Endothelial cell of umbilical vein (primary cell): ENCODE data around the gene OR4C46. TPM values are rescaled to one million over a fixed set of nuclear protein-coding genes. Genes with fewer than 3 reads are reported as not detected.

ENCODE experiments used
- BruUV-seq: library from RNA; stranded (reverse); fragments of 400-500 nt; replicated peaks from 2 replicates; lab custom pipeline; 2021; lab: Mats Ljungman, UMichigan
- CTCF ChIA-PET: fragments of 300-600, 350-600 bp; sonication (Branson Sonifier 250); formaldehyde crosslinking; loops from one replicate; lab custom pipeline; 2021; ENCODE audit warnings: antibody characterized with exemption, inconsistent platforms; lab: Charles Lee
- POLR2A ChIA-PET: fragments of 300-600, 350-600 bp; sonication (Branson Sonifier 250); formaldehyde crosslinking; loops from one replicate; lab custom pipeline; 2021; ENCODE audit warnings: antibody characterized with exemption, inconsistent platforms; lab: Charles Lee
- DNase-seq: peaks from one replicate; pipeline ENCODE4 v3.0.0-alpha.2; 2011; ENCODE audit warnings: low read depth, low spot score
- FAIRE-seq: peaks from 2 replicates; lab custom pipeline; 2011; peaks lifted over from hg19 to GRCh38; lab: Jason Lieb, UNC
- H2AFZ ChIP-seq: 2 replicates; pipeline ENCODE4 v1.6.0; 2012; ENCODE audit warnings: low read depth, low read length, control low read depth, inconsistent platforms
- H3K27ac ChIP-seq: 2 replicates; pipeline ENCODE4 v1.5.1; 2011; ENCODE audit warnings: low read depth, mild to moderate bottlenecking, control low read depth, low read length, moderate library complexity; ENCODE audit not compliant: insufficient read depth
- H3K27me3 ChIP-seq, 2 experiments: 2 replicates each; pipeline versions ENCODE4 v1.6.0 to v1.6.1; 2011; ENCODE audit warnings: low read length in 2 of 2, mixed read lengths in 1 of 2; ENCODE audit not compliant: control insufficient read depth in 2 of 2, insufficient read depth in 2 of 2
- H3K36me3 ChIP-seq, 2 experiments: 2 replicates in 1 of 2; 3 replicates in 1 of 2; pipeline ENCODE4 v1.5.1; 2011; ENCODE audit warnings: low read length in 2 of 2, mild to moderate bottlenecking in 1 of 2, moderate library complexity in 1 of 2; ENCODE audit not compliant: control insufficient read depth in 2 of 2, insufficient read depth in 2 of 2; ENCODE audit errors: extremely low read depth in 1 of 2
- H3K4me1 ChIP-seq: 3 replicates; pipeline ENCODE4 v1.5.1; 2011; ENCODE audit warnings: mild to moderate bottlenecking, low read length; ENCODE audit not compliant: control insufficient read depth, insufficient read depth; ENCODE audit errors: extremely low read depth
- H3K4me2 ChIP-seq: 2 replicates; pipeline ENCODE4 v1.6.1; 2011; ENCODE audit warnings: low read length, control low read depth, mixed read lengths; ENCODE audit not compliant: insufficient read depth
- H3K4me3 ChIP-seq, 3 experiments: fragments of 200-600 bp in 1 of 3; sonication (generic), shearing (Covaris generic) in 1 of 3; replicated peaks in 1 of 3; 2 replicates each; pipeline ENCODE4 v1.5.1; 2011 to 2016; ENCODE audit warnings: control low read depth in 3 of 3, low read length in 3 of 3, mild to moderate bottlenecking in 2 of 3, inconsistent platforms in 1 of 3, low read depth in 1 of 3, moderate library complexity in 1 of 3; ENCODE audit not compliant: insufficient read depth in 1 of 3
- H3K79me2 ChIP-seq: 2 replicates; pipeline ENCODE4 v1.6.0; 2012; ENCODE audit warnings: low read length, inconsistent platforms; ENCODE audit not compliant: control insufficient read depth, insufficient read depth
- H3K9ac ChIP-seq: replicated peaks from 2 replicates; pipeline ENCODE3; 2011; ENCODE audit warnings: low read length, control low read depth; ENCODE audit not compliant: insufficient read depth; ENCODE audit errors: extremely low read depth
- H3K9me1 ChIP-seq: replicated peaks from 3 replicates; pipeline ENCODE4 v1.6.0; 2011; ENCODE audit warnings: mild to moderate bottlenecking, low read length; ENCODE audit not compliant: control insufficient read depth, insufficient read depth; ENCODE audit errors: extremely low read depth
- H3K9me3 ChIP-seq: replicated peaks from 2 replicates; pipeline ENCODE4 v1.5.1; 2012; ENCODE audit warnings: low read length, inconsistent platforms; ENCODE audit not compliant: control insufficient read depth, insufficient read depth
- H4K20me1 ChIP-seq: replicated peaks from 2 replicates; pipeline ENCODE3; 2011; ENCODE audit warnings: mild to moderate bottlenecking, low read length; ENCODE audit not compliant: control insufficient read depth, insufficient read depth; ENCODE audit errors: extremely low read depth
- EZH2 ChIP-seq: IDR thresholded peaks from 2 replicates; pipeline ENCODE4 v1.6.1; 2012; ENCODE audit warnings: borderline replicate concordance, low read depth, mild to moderate bottlenecking, moderate library complexity, low read length, inconsistent platforms; ENCODE audit not compliant: severe bottlenecking
- FOS ChIP-seq: IDR thresholded peaks from 2 replicates; pipeline ENCODE4 v1.6.1; 2011; ENCODE audit warnings: mild to moderate bottlenecking, low read length, moderate library complexity, borderline replicate concordance; ENCODE audit not compliant: insufficient read depth
- GATA2 ChIP-seq: IDR thresholded peaks from 2 replicates; pipeline ENCODE4 v1.7.0; 2011; ENCODE audit warnings: low read depth, mild to moderate bottlenecking, moderate library complexity, mixed read lengths, low read length; ENCODE audit not compliant: insufficient read length, insufficient read depth
- JUN ChIP-seq: IDR thresholded peaks from 2 replicates; pipeline ENCODE4 v1.6.1; 2011; ENCODE audit warnings: borderline replicate concordance, low read depth; ENCODE audit not compliant: insufficient read length, insufficient read depth
- MYC ChIP-seq: IDR thresholded peaks from one replicate; pipeline ENCODE4 v1.6.1; 2011; ENCODE audit warnings: mild to moderate bottlenecking, low read depth, low read length
- POLR2A ChIP-seq: IDR thresholded peaks from 2 replicates; pipeline ENCODE4 v1.6.1; 2012; ENCODE audit warnings: low read depth, mild to moderate bottlenecking, control low read depth, low read length
- POLR2AphosphoS5 ChIP-seq: IDR thresholded peaks from 2 replicates; pipeline ENCODE4 v1.6.1; 2012; ENCODE audit warnings: low read depth, mild to moderate bottlenecking, control low read depth, low read length, moderate library complexity; ENCODE audit not compliant: insufficient read depth
- dilution Hi-C: fragments of 300-500 bp; cut with MboI; formaldehyde crosslinking; loops from one replicate; pipeline ENCODE4 v1.15.0; 2019; ENCODE audit warnings: low sequenced_read_pairs; ENCODE audit not compliant: extremely low pct_ligation_motif_present
- intact Hi-C: fragments of 100-400 bp; cut with micrococcal nuclease; formaldehyde crosslinking; loops from one replicate; pipeline ENCODE4 v1.10.0; 2022
- polyA plus RNA-seq, 4 experiments: library from polyadenylated mRNA; depleted of rRNA in 3 of 4; stranded (reverse) in 3 of 4; unstranded in 1 of 4; fragments of >200 nt; gene quantifications; 2 replicates each; pipeline versions ENCODE4 v1.2.1 to v1.2.3, GENCODE V29; 2011 to 2012; ENCODE audit warnings: missing spikeins in 1 of 4
- total RNA-seq: library from RNA; stranded (reverse); gene quantifications from 2 replicates; pipeline ENCODE4 v1.2.3, GENCODE V29; 2021
- TF ChIP-seq, protein P1 (sequence below): IDR thresholded peaks from 2 replicates; pipeline ENCODE4 v1.6.1; 2011; ENCODE audit not compliant: insufficient read depth, insufficient read length
- TF ChIP-seq, protein P2 (sequence below), 2 donors: IDR thresholded peaks; 1 replicate in 1 of 2; 2 replicates in 1 of 2; pipeline ENCODE4 v1.5.1; 2011; ENCODE audit warnings: low read length in 2 of 2, mild to moderate bottlenecking in 2 of 2, moderate library complexity in 2 of 2, control low read depth in 1 of 2, inconsistent platforms in 1 of 2, low read depth in 1 of 2; ENCODE audit not compliant: insufficient read depth in 1 of 2; ENCODE audit errors: extremely low read depth in 1 of 2

The OR4C46 gene
- total and polyA plus RNA-seq, 2 donors (not counting 3 experiments of a cell fraction or from before 2014, with no cell fraction given): not detected

DNA sequence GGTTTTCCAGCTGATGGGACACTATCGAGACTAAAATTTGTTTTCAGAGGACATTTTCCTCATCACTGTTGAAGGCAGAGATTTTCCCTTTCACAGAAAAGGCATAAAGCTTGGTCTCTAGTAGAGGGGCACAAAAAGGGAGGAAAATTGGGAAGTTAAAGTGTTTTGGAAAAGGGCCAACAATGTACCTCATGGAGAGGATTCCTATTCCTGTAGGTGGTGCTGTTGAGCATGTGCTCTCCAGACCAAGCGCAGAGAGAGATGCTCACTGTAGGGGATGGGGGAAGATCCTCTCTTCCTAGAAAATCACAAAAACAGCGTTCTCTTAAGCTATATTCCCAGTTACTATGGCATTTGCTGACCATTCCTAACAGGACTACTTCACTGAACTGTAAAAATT lies 44.9 kb downstream of the OR4C46 start:
- intact Hi-C loops (no loop called here), dilution Hi-C loops (no loop called here)
- ChIA-PET CTCF (no interaction called here), POLR2A (no interaction called here)
- FAIRE-seq (no peak), DNase-seq (no peak)
- Histone ChIP-seq H3K9ac (no peak overlapping the region), H3K4me1 (no peaks in the 10 kb centered on the region), H3K4me2 (no peak overlapping the region), H3K36me3 (no peaks in the 10 kb centered on the region), H3K4me3 (no peak overlapping the region), H3K9me3 (peaks cover 7% of the 10 kb centered on the region), H4K20me1 (no peaks in the 10 kb centered on the region), H3K27ac (no peak overlapping the region), H2AFZ (no peak overlapping the region), H3K27me3 (no peaks in the 10 kb centered on the region), H3K79me2 (no peaks in the 10 kb centered on the region), H3K9me1 (no peaks in the 10 kb centered on the region)
- TF ChIP-seq, protein P1, sequence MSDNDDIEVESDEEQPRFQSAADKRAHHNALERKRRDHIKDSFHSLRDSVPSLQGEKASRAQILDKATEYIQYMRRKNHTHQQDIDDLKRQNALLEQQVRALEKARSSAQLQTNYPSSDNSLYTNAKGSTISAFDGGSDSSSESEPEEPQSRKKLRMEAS: no peak
- TF ChIP-seq FOS: no peak
- no peak for TF ChIP-seq POLR2AphosphoS5
- TF ChIP-seq MYC: no peak
- TF ChIP-seq, protein P2, sequence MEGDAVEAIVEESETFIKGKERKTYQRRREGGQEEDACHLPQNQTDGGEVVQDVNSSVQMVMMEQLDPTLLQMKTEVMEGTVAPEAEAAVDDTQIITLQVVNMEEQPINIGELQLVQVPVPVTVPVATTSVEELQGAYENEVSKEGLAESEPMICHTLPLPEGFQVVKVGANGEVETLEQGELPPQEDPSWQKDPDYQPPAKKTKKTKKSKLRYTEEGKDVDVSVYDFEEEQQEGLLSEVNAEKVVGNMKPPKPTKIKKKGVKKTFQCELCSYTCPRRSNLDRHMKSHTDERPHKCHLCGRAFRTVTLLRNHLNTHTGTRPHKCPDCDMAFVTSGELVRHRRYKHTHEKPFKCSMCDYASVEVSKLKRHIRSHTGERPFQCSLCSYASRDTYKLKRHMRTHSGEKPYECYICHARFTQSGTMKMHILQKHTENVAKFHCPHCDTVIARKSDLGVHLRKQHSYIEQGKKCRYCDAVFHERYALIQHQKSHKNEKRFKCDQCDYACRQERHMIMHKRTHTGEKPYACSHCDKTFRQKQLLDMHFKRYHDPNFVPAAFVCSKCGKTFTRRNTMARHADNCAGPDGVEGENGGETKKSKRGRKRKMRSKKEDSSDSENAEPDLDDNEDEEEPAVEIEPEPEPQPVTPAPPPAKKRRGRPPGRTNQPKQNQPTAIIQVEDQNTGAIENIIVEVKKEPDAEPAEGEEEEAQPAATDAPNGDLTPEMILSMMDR (IDR thresholded peaks at IDR 0.05; ENCODE audit: extremely low read depth in 1 of 2, insufficient read depth in 1 of 2, low read depth in 1 of 2, low read length in 2 of 2): no peak
- no peak for TF ChIP-seq EZH2
- TF ChIP-seq JUN: no peak
- no peak for TF ChIP-seq POLR2A
- TF ChIP-seq GATA2: no peak
- BruUV-seq: no TSS peak
